Kidney epithelial cell (primary cell): ENCODE data around the gene TREML2. TPM values are rescaled to one million over a fixed set of nuclear protein-coding genes. Genes with fewer than 3 reads are reported as not detected.
"Not testable (repeated sequence)": the region's sequence is repeated elsewhere in the genome, so short reads cannot be mapped to it uniquely, and the experiment has no call there.

Experiments used
- DNase-seq: peaks from one replicate; pipeline ENCODE4 v3.0.0-alpha.2; 2010; ENCODE audit warnings: low read depth
- H3K27me3 ChIP-seq: 2 replicates; pipeline ENCODE4 v1.6.0; 2011; ENCODE audit warnings: low read length; ENCODE audit not compliant: control insufficient read depth, insufficient read depth
- H3K36me3 ChIP-seq: 2 replicates; pipeline ENCODE4 v1.5.1; 2011; ENCODE audit warnings: low read length; ENCODE audit not compliant: control insufficient read depth, insufficient read depth
- H3K4me3 ChIP-seq: 2 replicates; pipeline ENCODE4 v1.5.1; 2011; ENCODE audit warnings: low read depth, mild to moderate bottlenecking, control low read depth, low read length
- CTCF ChIP-seq: IDR thresholded peaks from 2 replicates; pipeline ENCODE4 v1.5.1; 2011; ENCODE audit warnings: mild to moderate bottlenecking, moderate library complexity, low read length, control low read depth, inconsistent platforms; ENCODE audit not compliant: insufficient read depth, poor library complexity, severe bottlenecking
- total RNA-seq: library from RNA; depleted of rRNA; stranded (reverse); fragments of >200 nt; gene quantifications from 2 replicates; pipeline ENCODE4 v1.2.3, GENCODE V29; 2015

The TREML2 gene
- total RNA-seq, 1 donor from 2014 or later = 0.38 TPM

GRCh38 chr6:41193171-41193734 lies 7.7 kb downstream of the TREML2 start:
- Histone ChIP-seq H3K4me3 (no peak overlapping the region), H3K36me3 (no peaks in the 10 kb centered on the region), H3K27me3 (peaks cover 2% of the 10 kb centered on the region)
- no peak for DNase-seq
- TF ChIP-seq CTCF = no peak

GRCh38 chr6:41191569-41191968 lies 9.4 kb downstream of the TREML2 start:
- no peak overlapping the region for H3K4me3 ChIP-seq
- no peaks in the 10 kb centered on the region for H3K36me3 ChIP-seq
- DNase-seq = no peak
- H3K27me3 ChIP-seq = peaks cover 2% of the 10 kb centered on the region
- peak; percentile 18 for TF ChIP-seq CTCF

GRCh38 chr6:41190791-41191190 lies 10.2 kb downstream of the TREML2 start:
- Histone ChIP-seq H3K27me3 (peaks cover 2% of the 10 kb centered on the region), H3K36me3 (no peaks in the 10 kb centered on the region), H3K4me3 (no peak overlapping the region)
- no peak for TF ChIP-seq CTCF
- no peak for DNase-seq

DNA sequence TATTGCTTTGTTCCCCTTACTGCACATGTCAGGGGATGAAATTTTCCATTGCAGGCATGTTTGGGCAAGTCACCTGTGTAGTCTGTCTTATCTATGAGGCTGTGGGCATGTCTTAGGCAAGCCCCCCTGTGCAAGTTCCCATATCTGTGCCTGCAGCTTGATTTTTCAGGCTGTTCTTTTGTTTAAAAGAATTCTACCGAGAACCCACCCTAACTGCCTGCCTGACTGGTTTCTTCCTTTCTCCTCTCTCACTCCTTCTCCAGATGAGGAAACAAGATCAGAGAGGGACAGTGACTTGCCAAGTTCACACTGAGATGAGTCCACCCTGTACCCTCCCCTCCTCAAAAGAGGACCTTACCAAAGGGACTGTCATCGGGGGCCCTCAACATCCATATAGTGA lies 11.0 kb downstream of the TREML2 start:
- no peak for DNase-seq
- no peak for TF ChIP-seq CTCF
- no peak overlapping the region for H3K4me3 ChIP-seq
- peaks cover 2% of the 10 kb centered on the region for H3K27me3 ChIP-seq
- H3K36me3 ChIP-seq = no peaks in the 10 kb centered on the region

- not testable (repeated sequence) for H3K27me3 ChIP-seq, H3K36me3 ChIP-seq, DNase-seq
These were observed 11.9 kb downstream of the TREML2 start for GRCh38 chr6:41189046-41189445.

DNA sequence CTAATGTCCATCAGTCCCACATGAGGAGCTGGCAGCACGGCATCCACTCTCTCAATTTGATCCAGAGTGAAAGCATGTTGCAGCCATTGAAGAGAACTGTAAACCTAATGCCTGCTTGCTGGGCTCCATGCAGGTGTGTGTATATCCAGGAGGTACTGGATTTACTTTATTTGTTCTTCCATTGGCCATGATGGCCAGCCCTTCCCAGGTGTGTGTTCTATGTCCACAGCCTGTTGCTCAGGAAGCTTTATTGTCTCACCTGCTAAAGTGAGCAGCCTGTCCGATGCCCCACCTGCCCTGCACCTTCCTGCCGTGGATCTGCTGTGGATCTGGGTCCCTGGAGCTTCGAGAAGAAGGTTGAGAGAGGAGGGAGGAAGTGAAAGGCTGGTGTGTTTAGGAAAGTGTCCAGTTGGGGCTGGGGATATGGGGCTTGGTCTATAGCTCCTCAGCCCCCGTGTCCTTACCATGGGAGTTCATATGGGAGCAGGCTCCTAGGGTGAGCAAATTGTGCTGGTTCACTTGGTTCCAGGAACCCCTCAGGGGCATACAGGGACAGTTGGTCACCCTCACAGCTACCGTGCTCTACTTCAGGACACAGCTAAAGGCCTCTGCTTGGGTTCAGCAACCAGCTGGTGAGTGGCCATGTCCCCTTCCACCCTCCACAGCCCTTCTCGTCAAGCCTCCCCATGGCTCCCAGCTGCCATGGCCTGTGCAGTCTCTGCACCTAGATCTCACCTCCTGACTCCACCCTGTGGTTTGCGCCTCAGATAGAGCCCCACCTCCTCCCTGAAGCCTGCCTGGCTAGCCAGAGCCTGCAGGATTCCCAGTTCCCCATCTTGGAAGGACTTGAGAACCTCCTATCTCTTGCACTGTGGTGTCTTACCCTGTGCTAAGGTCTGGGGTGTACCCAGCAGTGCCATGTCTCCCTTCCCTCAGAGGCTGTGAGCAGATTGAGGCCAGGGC lies 12.7 kb downstream of the TREML2 start:
- no peak for DNase-seq
- Histone ChIP-seq H3K36me3 (no peaks in the 10 kb centered on the region), H3K27me3 (peaks cover 2% of the 10 kb centered on the region), H3K4me3 (no peak overlapping the region)
- no peak for TF ChIP-seq CTCF

More at GRCh38 chr6:41189046-41189445, 11.9 kb downstream of the TREML2 start:
- not testable (repeated sequence) for H3K4me3 ChIP-seq
